ENCODE data around the gene MANSC1. TPM values are rescaled to one million over a fixed set of nuclear protein-coding genes. Genes with fewer than 3 reads are reported as not detected.

MANSC1 gene
- total RNA-seq, 1 experiment from 2014 or later = 9.1 TPM

DNA sequence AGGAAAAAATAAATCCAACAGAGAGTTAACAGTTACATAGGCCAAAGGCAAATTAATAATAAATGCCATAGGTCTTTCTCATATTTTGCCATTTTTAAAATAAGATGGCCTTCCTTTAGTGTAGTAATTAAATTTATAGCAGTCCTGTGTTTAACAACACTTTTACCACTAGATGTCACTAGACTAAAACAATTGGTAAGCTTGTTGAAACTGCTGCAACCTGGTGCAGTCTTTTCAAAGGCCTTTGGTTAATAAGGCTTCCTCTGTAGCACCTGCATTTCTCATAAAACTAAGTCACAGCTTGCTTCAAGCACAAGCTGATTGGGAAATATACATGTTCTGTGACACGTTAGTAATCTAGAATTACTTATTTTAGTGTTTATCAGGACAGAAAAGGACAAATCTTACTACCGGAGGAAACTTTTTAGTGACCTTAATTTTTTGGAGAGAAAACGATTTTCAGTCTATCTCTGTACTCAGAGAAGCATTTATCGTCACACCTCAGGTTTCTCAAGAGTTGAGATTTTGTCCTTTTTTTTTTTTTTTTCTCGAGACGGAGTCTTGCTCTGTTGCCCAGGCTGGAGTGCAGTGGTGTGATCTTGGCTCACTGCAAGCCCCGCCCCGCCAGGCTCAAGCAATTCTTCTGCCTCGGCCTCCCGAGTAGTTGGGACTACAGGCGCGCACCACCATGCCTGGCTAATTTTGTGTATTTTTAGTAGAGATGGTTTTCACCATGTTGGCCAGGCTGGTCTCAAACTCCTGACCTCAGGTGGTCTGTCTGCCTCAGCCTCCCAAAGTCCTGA, 26.8 kb upstream of the MANSC1 start:
- H4K20me1 ChIP-seq (ENCODE audit: control insufficient read depth, insufficient read depth, insufficient read length) = no peaks in the 10 kb centered on the region
- no peak overlapping the region for H2BK120ac ChIP-seq (ENCODE audit: low read depth, low read length, poor library complexity, severe bottlenecking)
- H2BK15ac ChIP-seq (ENCODE audit: low read depth, low read length) = no peak overlapping the region
- no peak overlapping the region for H2AK5ac ChIP-seq (ENCODE audit: insufficient read length, low read length)
- H4K8ac ChIP-seq (replicated peaks; ENCODE audit: insufficient read length, low read depth, low read length) = no peak overlapping the region
- no peak overlapping the region for H3K27ac ChIP-seq (ENCODE audit: insufficient read length, low read depth, low read length)
- peaks cover 3 to 12% (median 10%) of the 10 kb centered on the region in 3 experiments; a peak in 5 of 7 replicates for H3K36me3 Mint-ChIP-seq (ENCODE audit: insufficient read depth in 1 of 3, low read depth in 3 of 3)
- H3T11ph ChIP-seq (ENCODE audit: low read length) = no peak overlapping the region
- no peak overlapping the region for H2AFZ ChIP-seq (ENCODE audit: low read length)
- H4K91ac ChIP-seq (ENCODE audit: insufficient read length, low read depth, low read length) = no peak overlapping the region
- H3K14ac ChIP-seq (ENCODE audit: insufficient read depth, low read length) = no peak overlapping the region
- no peak overlapping the region for H3K9ac ChIP-seq (ENCODE audit: extremely low read depth, insufficient read length, low read length)
- H3K9me3 Mint-ChIP-seq = peaks cover 3% of the 10 kb centered on the region in 2 experiments; a peak in 3 of 5 replicates
- no peak overlapping the region for H3K18ac ChIP-seq (ENCODE audit: insufficient read length, low read depth, low read length)
- no peak overlapping the region for H2BK5ac ChIP-seq (ENCODE audit: insufficient read length, low read length)
- no peak overlapping the region for H3K56ac ChIP-seq (ENCODE audit: insufficient read length, low read depth, low read length)
- H2BK20ac ChIP-seq (ENCODE audit: low read depth, low read length, poor library complexity, severe bottlenecking) = no peak overlapping the region
- H3K4me2 ChIP-seq (ENCODE audit: insufficient read depth, insufficient read length, low read length) = no peak overlapping the region
- H3K27me3 ChIP-seq (ENCODE audit: insufficient read depth, low read length) = no peaks in the 10 kb centered on the region
- no CpG with 5 or more reads among the region's 12 CpGs for WGBS (ENCODE audit: extremely low coverage, insufficient read length, low lambda C conversion rate)
- DNase-seq = no peak
- H3K23me2 ChIP-seq (ENCODE audit: insufficient read length, low read depth, low read length, poor library complexity, severe bottlenecking) = no peaks in the 10 kb centered on the region
- H3K23ac ChIP-seq (ENCODE audit: insufficient read length, low read depth, low read length) = no peak overlapping the region
- TF ChIP-seq, protein P1, sequence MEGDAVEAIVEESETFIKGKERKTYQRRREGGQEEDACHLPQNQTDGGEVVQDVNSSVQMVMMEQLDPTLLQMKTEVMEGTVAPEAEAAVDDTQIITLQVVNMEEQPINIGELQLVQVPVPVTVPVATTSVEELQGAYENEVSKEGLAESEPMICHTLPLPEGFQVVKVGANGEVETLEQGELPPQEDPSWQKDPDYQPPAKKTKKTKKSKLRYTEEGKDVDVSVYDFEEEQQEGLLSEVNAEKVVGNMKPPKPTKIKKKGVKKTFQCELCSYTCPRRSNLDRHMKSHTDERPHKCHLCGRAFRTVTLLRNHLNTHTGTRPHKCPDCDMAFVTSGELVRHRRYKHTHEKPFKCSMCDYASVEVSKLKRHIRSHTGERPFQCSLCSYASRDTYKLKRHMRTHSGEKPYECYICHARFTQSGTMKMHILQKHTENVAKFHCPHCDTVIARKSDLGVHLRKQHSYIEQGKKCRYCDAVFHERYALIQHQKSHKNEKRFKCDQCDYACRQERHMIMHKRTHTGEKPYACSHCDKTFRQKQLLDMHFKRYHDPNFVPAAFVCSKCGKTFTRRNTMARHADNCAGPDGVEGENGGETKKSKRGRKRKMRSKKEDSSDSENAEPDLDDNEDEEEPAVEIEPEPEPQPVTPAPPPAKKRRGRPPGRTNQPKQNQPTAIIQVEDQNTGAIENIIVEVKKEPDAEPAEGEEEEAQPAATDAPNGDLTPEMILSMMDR (conservative IDR thresholded peaks at IDR 0.05) = peak; percentile 90
- H3K4me1 ChIP-seq (ENCODE audit: insufficient read depth, low read length) = peaks cover 4% of the 10 kb centered on the region; the same call in 1 of the 2 replicates
- H3K27ac Mint-ChIP-seq = 0 out of 7 replicates have a peak overlapping the region, but pooled peaks of 1 of the 3 experiments have one; percentile 62
- H4K5ac ChIP-seq (ENCODE audit: insufficient read length, low read depth, low read length) = no peak overlapping the region
- no peaks in the 10 kb centered on the region for H3K9me3 ChIP-seq (ENCODE audit: control insufficient read depth, low read depth, low read length)
- H3K4ac ChIP-seq (ENCODE audit: low read depth, low read length) = no peak overlapping the region
- H3K4me3 Mint-ChIP-seq = no peak overlapping the region
- no peaks in the 10 kb centered on the region for H3K79me2 ChIP-seq (ENCODE audit: insufficient read depth, low read length)
- H3K27me3 Mint-ChIP-seq (ENCODE audit: low read depth) = no peaks in the 10 kb centered on the region
- H3K79me1 ChIP-seq (ENCODE audit: insufficient read depth, low read depth, low read length, poor library complexity, severe bottlenecking) = no peaks in the 10 kb centered on the region
- H2BK12ac ChIP-seq (ENCODE audit: insufficient read length, low read depth, low read length) = no peak overlapping the region
- H3K4me1 Mint-ChIP-seq = peaks cover 8 to 10% of the 10 kb centered on the region in 2 experiments
